Trophoblast cell (in vitro differentiated cells and primary cell): Measurements from ENCODE around the gene C4orf36.

Experiments
- DNase-seq, 2 donors: peaks; one replicate each; pipeline ENCODE4 v3.0.0-alpha.2; 2016
- H2AFZ ChIP-seq: 2 replicates; pipeline ENCODE4 v1.6.1; 2013; ENCODE audit warnings: low read length, moderate library complexity, mild to moderate bottlenecking; ENCODE audit not compliant: insufficient read depth, poor library complexity
- H2AK5ac ChIP-seq: 2 replicates; pipeline ENCODE4 v1.6.1; 2013; ENCODE audit warnings: mild to moderate bottlenecking, low read length
- H2BK120ac ChIP-seq: 2 replicates; pipeline ENCODE4 v1.6.1; 2013; ENCODE audit warnings: low read length, mild to moderate bottlenecking, moderate library complexity; ENCODE audit not compliant: insufficient read depth, poor library complexity
- H2BK12ac ChIP-seq: 2 replicates; pipeline ENCODE4 v1.6.1; 2013; ENCODE audit warnings: mild to moderate bottlenecking, low read length, moderate library complexity
- H2BK5ac ChIP-seq: 2 replicates; pipeline ENCODE4 v1.6.1; 2013; ENCODE audit warnings: low read length, low read depth, moderate library complexity, mild to moderate bottlenecking; ENCODE audit not compliant: poor library complexity
- H3K14ac ChIP-seq: 2 replicates; pipeline ENCODE4 v1.6.1; 2013; ENCODE audit warnings: mild to moderate bottlenecking, low read length
- H3K18ac ChIP-seq: 2 replicates; pipeline ENCODE4 v1.6.1; 2013; ENCODE audit warnings: mild to moderate bottlenecking, low read length
- H3K23ac ChIP-seq: 2 replicates; pipeline ENCODE4 v1.6.1; 2013; ENCODE audit warnings: low read length
- H3K27ac ChIP-seq: 2 replicates; pipeline ENCODE4 v1.5.1; 2013; ENCODE audit warnings: low read depth, mild to moderate bottlenecking, inconsistent platforms, low read length, moderate library complexity
- H3K27me3 ChIP-seq: 2 replicates; pipeline ENCODE4 v1.6.1; 2013; ENCODE audit warnings: inconsistent platforms, mild to moderate bottlenecking, low read length, moderate library complexity; ENCODE audit not compliant: insufficient read depth
- H3K36me3 ChIP-seq, 2 experiments: 1 replicate in 1 of 2; 2 replicates in 1 of 2; pipeline ENCODE4 v1.6.1; 2013; ENCODE audit warnings: low read length in 2 of 2, mild to moderate bottlenecking in 2 of 2, moderate library complexity in 1 of 2; ENCODE audit not compliant: insufficient read depth in 2 of 2, control insufficient read depth in 1 of 2
- H3K4ac ChIP-seq: 2 replicates; pipeline ENCODE4 v1.6.1; 2013; ENCODE audit warnings: low read depth, mild to moderate bottlenecking, low read length, moderate library complexity
- H3K4me1 ChIP-seq, 2 experiments: 1 replicate in 1 of 2; 2 replicates in 1 of 2; pipeline ENCODE4 v1.6.1; 2013; ENCODE audit warnings: low read length in 2 of 2, mild to moderate bottlenecking in 2 of 2, moderate library complexity in 1 of 2; ENCODE audit not compliant: insufficient read depth in 2 of 2, control insufficient read depth in 1 of 2
- H3K4me2 ChIP-seq: 2 replicates; pipeline ENCODE4 v1.6.1; 2013; ENCODE audit warnings: inconsistent platforms, mild to moderate bottlenecking, low read length, moderate library complexity
- H3K4me3 ChIP-seq: 2 replicates; pipeline ENCODE4 v1.5.1; 2013; ENCODE audit warnings: mild to moderate bottlenecking, low read depth, low read length, inconsistent platforms
- H3K79me1 ChIP-seq: one replicate; pipeline ENCODE4 v1.6.1; 2013; ENCODE audit warnings: low read length
- H3K79me2 ChIP-seq: 2 replicates; pipeline ENCODE4 v1.6.1; 2013; ENCODE audit warnings: low read length, mild to moderate bottlenecking; ENCODE audit not compliant: control insufficient read depth, insufficient read depth, poor library complexity
- H3K9ac ChIP-seq: 2 replicates; pipeline ENCODE4 v1.6.1; 2013; ENCODE audit warnings: mild to moderate bottlenecking, low read length
- H3K9me3 ChIP-seq: 2 replicates; pipeline ENCODE4 v1.6.1; 2013; ENCODE audit warnings: low read depth, mild to moderate bottlenecking, control low read depth, inconsistent platforms, low read length; ENCODE audit not compliant: insufficient read depth
- H4K12ac ChIP-seq: 2 replicates; pipeline ENCODE4 v1.6.1; 2013; ENCODE audit warnings: low read depth, mild to moderate bottlenecking, low read length, moderate library complexity
- H4K8ac ChIP-seq: 2 replicates; pipeline ENCODE4 v1.6.1; 2013; ENCODE audit warnings: low read depth, mild to moderate bottlenecking, low read length, moderate library complexity
- H4K91ac ChIP-seq: one replicate; pipeline ENCODE4 v1.6.1; 2013; ENCODE audit warnings: low read depth, mild to moderate bottlenecking, low read length, moderate library complexity
- WGBS: extraction: QIAGEN DNeasy Blood & Tissue Kit; methylation state at CpG from one replicate; pipeline ENCODE4 v1.1.7; 2013; ENCODE audit warnings: missing lambda C conversion rate; ENCODE audit not compliant: insufficient read length, insufficient coverage; ENCODE audit errors: extremely low coverage; 5-methylcytosine and 5-hydroxymethylcytosine counted together

The C4orf36 gene

DNA sequence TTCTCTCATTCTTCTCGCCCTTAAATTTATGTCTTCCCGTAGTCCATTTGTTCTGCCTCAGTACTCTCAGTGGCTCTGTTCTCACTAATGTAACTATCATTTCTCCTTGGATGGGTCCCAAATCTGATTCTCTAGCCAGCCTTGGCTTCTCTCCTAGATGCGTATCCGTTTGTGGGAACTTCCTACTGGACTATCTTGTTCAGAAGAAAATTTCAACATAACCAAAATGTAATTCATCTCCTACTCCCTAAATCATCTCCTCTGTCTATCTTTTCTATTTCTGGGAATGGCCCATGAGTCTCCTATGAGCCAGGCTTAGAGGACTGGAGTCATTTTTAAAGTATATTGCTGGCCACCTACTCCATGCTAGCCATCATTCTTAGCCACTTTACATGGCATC, 4.4 kb upstream of the C4orf36 start:
- H3K9ac ChIP-seq: no peak overlapping the region
- no peak overlapping the region for H2AFZ ChIP-seq
- H3K23ac ChIP-seq: no peak overlapping the region
- no peak overlapping the region for H2AK5ac ChIP-seq
- H3K14ac ChIP-seq: no peak overlapping the region
- no peak overlapping the region for H3K4me3 ChIP-seq
- H3K4ac ChIP-seq: no peak overlapping the region
- H2BK12ac ChIP-seq: no peak overlapping the region
- no peaks in the 10 kb centered on the region for H3K9me3 ChIP-seq
- WGBS: no CpG with 5 or more reads among the region's 4 CpGs
- H3K18ac ChIP-seq: no peak overlapping the region
- peaks cover 9% of the 10 kb centered on the region for H3K79me2 ChIP-seq
- no peak overlapping the region for H4K8ac ChIP-seq
- H4K12ac ChIP-seq: no peak overlapping the region
- no peak overlapping the region for H3K27ac ChIP-seq
- H2BK120ac ChIP-seq: no peak overlapping the region
- H3K27me3 ChIP-seq: no peaks in the 10 kb centered on the region
- H2BK5ac ChIP-seq: no peak overlapping the region
- DNase-seq: no peak
- H3K36me3 ChIP-seq: no peaks in the 10 kb centered on the region
- no peak overlapping the region for H3K4me2 ChIP-seq
- peaks cover 0 to 2% of the 10 kb centered on the region in 2 experiments for H3K4me1 ChIP-seq
- no peak overlapping the region for H4K91ac ChIP-seq
- peaks cover 10% of the 10 kb centered on the region for H3K79me1 ChIP-seq

DNA sequence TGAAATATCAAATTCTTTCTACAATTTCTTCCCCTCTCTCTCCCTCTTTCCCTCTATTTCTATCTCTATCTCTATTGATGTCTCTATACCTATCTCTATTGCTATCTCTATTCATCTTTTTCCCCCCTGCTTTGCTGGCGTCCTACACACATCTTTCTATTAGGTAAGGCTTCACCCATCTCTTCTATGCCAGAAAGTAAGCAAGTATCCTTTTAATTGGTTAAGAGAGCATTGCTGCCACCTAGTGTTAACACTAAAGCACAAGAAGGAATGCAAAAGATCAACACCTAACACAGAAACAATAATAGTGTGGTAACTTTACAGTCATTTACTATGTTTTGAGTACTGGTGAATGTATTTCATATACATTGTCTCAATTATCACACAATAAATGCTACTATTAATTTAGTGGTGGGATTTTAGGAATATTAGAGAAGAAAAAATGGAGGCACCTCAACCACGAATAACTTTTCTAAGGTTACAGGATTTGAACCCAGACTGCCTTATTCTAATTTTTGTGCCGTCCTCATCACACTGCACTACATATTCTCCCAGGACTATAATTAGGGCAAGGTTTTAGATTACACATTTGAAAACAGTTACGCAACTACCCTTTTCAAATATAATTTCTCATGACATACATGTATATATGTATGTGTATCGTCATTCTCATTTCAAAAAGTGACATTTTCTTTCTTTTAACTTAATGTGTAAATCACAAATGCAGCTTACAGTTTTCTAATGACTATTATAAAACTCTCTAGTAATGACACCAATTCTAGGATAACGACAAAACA, 3.7 kb upstream of the C4orf36 start:
- WGBS: no CpG with 5 or more reads among the region's 6 CpGs
- H3K23ac ChIP-seq: no peak overlapping the region
- no peak overlapping the region for H2AFZ ChIP-seq
- no peak overlapping the region for H3K18ac ChIP-seq
- H3K36me3 ChIP-seq: no peaks in the 10 kb centered on the region
- no peak overlapping the region for H3K4ac ChIP-seq
- no peak overlapping the region for H3K14ac ChIP-seq
- H3K27me3 ChIP-seq: no peaks in the 10 kb centered on the region
- no peak overlapping the region for H3K4me2 ChIP-seq
- no peak overlapping the region for H3K4me3 ChIP-seq
- H3K27ac ChIP-seq: no peak overlapping the region
- H4K91ac ChIP-seq: no peak overlapping the region
- H4K12ac ChIP-seq: no peak overlapping the region
- DNase-seq: peak in 1 of 2 donors; percentile 88
- H2BK5ac ChIP-seq: no peak overlapping the region
- H3K9ac ChIP-seq: no peak overlapping the region
- H3K9me3 ChIP-seq: no peaks in the 10 kb centered on the region
- H3K79me2 ChIP-seq: peaks cover 9% of the 10 kb centered on the region
- no peak overlapping the region for H2AK5ac ChIP-seq
- peaks cover 0 to 2% of the 10 kb centered on the region in 2 experiments for H3K4me1 ChIP-seq
- H4K8ac ChIP-seq: no peak overlapping the region
- no peak overlapping the region for H2BK120ac ChIP-seq
- H2BK12ac ChIP-seq: no peak overlapping the region
- H3K79me1 ChIP-seq: peaks cover 11% of the 10 kb centered on the region

DNA sequence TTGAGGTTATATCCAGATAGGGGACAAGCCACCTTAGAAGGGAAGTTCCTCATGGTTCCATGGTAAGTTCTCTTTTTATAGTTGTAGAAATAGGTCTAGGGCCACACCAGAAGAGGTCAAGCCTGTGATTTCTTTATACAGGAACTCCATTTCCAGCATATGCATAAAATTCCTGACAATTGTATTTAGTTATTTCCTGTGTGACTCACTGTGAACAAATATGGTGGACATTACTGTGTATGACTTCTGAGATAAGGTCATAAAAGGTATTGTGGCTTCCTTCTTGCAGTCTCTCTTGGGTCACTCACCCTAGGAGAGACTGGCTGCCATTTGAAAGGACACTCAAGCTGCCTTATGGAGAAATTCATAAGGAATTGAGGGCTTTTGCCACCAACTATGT, 2.2 kb upstream of the C4orf36 start:
- Histone ChIP-seq H2BK120ac (no peak overlapping the region), H4K91ac (no peak overlapping the region), H3K4me1 (peaks cover 0 to 2% of the 10 kb centered on the region in 2 experiments), H3K9ac (no peak overlapping the region), H3K27me3 (no peaks in the 10 kb centered on the region), H2BK12ac (no peak overlapping the region), H3K4ac (no peak overlapping the region), H3K9me3 (no peaks in the 10 kb centered on the region), H3K23ac (no peak overlapping the region), H3K4me3 (no peak overlapping the region), H3K79me1 (peaks cover 11% of the 10 kb centered on the region), H3K27ac (no peak overlapping the region), H3K18ac (no peak overlapping the region), H3K4me2 (no peak overlapping the region), H3K79me2 (peaks cover 9% of the 10 kb centered on the region), H3K14ac (no peak overlapping the region), H2AK5ac (no peak overlapping the region), H4K8ac (no peak overlapping the region), H3K36me3 (no peaks in the 10 kb centered on the region), H2AFZ (no peak overlapping the region), H4K12ac (no peak overlapping the region), H2BK5ac (peak overlapping the region; percentile 33)
- DNase-seq: peak in 1 of 2 donors; percentile 21

DNA sequence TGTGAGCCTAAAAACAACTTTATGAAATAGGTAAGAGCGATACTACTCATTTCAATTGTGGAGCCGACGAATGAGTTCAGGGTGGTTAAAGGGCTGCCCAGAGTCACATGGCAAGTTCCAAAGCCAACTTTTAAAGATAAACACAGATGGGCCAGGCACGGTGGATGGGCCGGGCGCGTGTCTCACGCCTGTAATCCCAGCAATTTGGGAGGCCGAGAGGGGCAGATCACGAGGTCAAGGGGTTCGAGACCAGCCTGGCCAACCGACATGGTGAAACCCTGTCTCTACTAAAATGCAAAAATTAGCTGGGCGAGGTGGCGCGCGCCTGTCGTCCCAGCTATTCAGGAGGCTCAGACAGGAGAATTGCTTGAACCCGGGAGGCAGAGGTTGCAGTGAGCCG, 914 bp upstream of the C4orf36 start:
- Histone ChIP-seq H2BK5ac (no peak overlapping the region), H3K27ac (no peak overlapping the region), H2AK5ac (no peak overlapping the region), H3K18ac (no peak overlapping the region), H3K23ac (no peak overlapping the region), H3K4me2 (no peak overlapping the region), H4K12ac (no peak overlapping the region), H3K36me3 (no peaks in the 10 kb centered on the region), H3K4me3 (no peak overlapping the region), H3K4me1 (peaks cover 0 to 2% of the 10 kb centered on the region in 2 experiments), H3K79me2 (peaks cover 9% of the 10 kb centered on the region), H3K14ac (no peak overlapping the region), H4K91ac (no peak overlapping the region), H2AFZ (no peak overlapping the region), H3K4ac (no peak overlapping the region), H4K8ac (no peak overlapping the region), H2BK12ac (no peak overlapping the region), H3K79me1 (peaks cover 11% of the 10 kb centered on the region), H2BK120ac (no peak overlapping the region), H3K9me3 (no peaks in the 10 kb centered on the region), H3K27me3 (no peaks in the 10 kb centered on the region), H3K9ac (no peak overlapping the region)
- no CpG with 5 or more reads among the region's 19 CpGs for WGBS
- no peak for DNase-seq
